H1 (cell line): ENCODE measurements around the gene TBX2. TPM values are rescaled to one million over a fixed set of nuclear protein-coding genes. Genes with fewer than 3 reads are reported as not detected.

ENCODE experiments used
- KDM5A ChIP-seq: fragments of 200-600 bp; IDR thresholded peaks from 2 replicates; pipeline ENCODE4 v1.7.1; 2012; ENCODE audit warnings: mild to moderate bottlenecking, low read length, inconsistent platforms, mixed read lengths
- SIN3A ChIP-seq, 2 experiments: IDR thresholded peaks in 1 of 2; conservative IDR thresholded peaks in 1 of 2; 2 replicates each; pipeline ENCODE4 v1.6.1; 2011 to 2012; ENCODE audit warnings: low read length in 2 of 2, improper control_type of control experiment in 1 of 2, low read depth in 1 of 2, mild to moderate bottlenecking in 1 of 2
- SRF ChIP-seq: IDR thresholded peaks from 2 replicates; pipeline ENCODE4 v1.6.1; 2011; ENCODE audit warnings: mild to moderate bottlenecking, low read depth, low read length, moderate library complexity
- SUZ12 ChIP-seq: fragments of 200-600 bp; sonication (generic); IDR thresholded peaks from 2 replicates; pipeline ENCODE4 v1.6.1; 2012; ENCODE audit warnings: mild to moderate bottlenecking, inconsistent platforms, low read length, moderate library complexity, mixed read lengths
- polyA plus RNA-seq, 7 experiments: library from polyadenylated mRNA; depleted of rRNA in 3 of 7; stranded (reverse) in 5 of 7; unstranded in 2 of 7; fragments of >200 nt in 5 of 7; fragments of 200-250 nt in 2 of 7; gene quantifications; 1 replicate in 5 of 7; 2 replicates in 1 of 7; 4 replicates in 1 of 7; pipeline versions ENCODE4 v1.2.1 to v1.2.3, GENCODE V29; 2011 to 2013; ENCODE audit warnings: missing spikeins in 2 of 7, mixed read lengths in 2 of 7
- total RNA-seq: library from RNA; stranded (reverse); fragmentation: NEBNext Ultra II Directional; extraction: Animal tissue kit (Norgen Biotek cat#: 25700); gene quantifications from 2 replicates; pipeline ENCODE4 v1.2.1, GENCODE V29; 2021

TBX2 gene
- total and polyA plus RNA-seq, 2 of the 8 experiments (the other 6 are each of a cell fraction or from before 2014, with no cell fraction given): not detected

DNA sequence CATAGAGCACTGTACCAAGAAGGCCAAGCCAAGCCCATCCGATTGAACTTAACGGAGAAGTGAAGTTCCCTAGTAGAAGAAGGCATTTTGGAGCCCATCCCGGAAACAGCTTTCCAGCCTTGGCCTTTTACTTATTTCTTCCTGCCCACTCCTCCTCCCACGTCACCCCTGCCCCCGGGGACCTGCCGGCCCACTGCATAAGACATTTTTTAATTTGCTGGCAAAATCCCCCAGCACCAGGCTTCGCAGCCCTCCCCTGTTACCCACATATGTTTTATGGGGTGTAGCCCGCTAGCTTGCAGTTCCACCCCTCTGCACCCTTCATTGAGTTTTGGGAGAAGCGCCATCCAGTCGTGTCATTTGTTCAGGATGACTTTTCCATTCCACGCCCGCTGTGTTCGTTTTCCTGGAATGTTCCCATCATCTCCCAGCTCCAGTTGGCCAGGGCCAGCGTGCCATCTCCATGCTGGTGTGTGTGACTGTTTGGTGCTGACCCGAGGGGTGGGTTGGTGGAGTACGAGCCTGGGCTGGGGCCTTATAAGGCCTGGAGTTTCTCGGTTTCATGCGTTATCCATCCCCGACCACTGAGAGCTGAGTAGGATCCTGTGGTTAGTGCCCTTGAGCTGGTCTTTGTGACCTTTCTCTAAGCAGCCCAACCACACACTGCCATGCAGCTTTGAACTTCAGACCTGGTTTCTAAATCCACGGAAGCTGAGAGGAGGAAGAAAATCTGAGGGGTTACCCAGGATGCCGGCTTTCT, 20.0 kb upstream of the TBX2 start (continued):
- no peak for TF ChIP-seq SUZ12
- TF ChIP-seq KDM5A: no peak
- no peak for TF ChIP-seq SRF
- no peak for TF ChIP-seq SIN3A (conservative IDR thresholded peaks at IDR 0.05 in 1 of 2, IDR thresholded peaks at IDR 0.05 in 1 of 2; ENCODE audit: low read depth in 1 of 2, low read length in 2 of 2)
